Left lobe of liver (tissue), 2 donors: ENCODE data around the gene POLD2. TPM values are rescaled to one million over a fixed set of nuclear protein-coding genes. Genes with fewer than 3 reads are reported as not detected.
A peak's percentile ranks its signal among the peaks of the same experiment; 100 is the strongest.
"Not testable (repeated sequence)": the region's sequence is repeated elsewhere in the genome, so short reads cannot be mapped to it uniquely, and the experiment has no call there.

Experiments used
- ATAC-seq: fragments of 200-7000 bp; cut with Tn5 transposase; one replicate; pipeline ENCODE4 v1.9.1; 2020; ENCODE audit warnings: mild to moderate bottlenecking, moderate library complexity
- DNase-seq: peaks from one replicate; pipeline ENCODE4 v3.0.0-alpha.2; 2020; ENCODE audit warnings: low spot score
- total RNA-seq: library from RNA; stranded (reverse); gene quantifications from one replicate; pipeline ENCODE4 v1.2.1, GENCODE V29; 2021
- donor health status: DM: no; HTN: no; CAD: no; lungs with moderate emphysema.
- donor health status: DM: no; HTN: yes; CAD: no.

Gene POLD2
- total RNA-seq, 1 donor from 2014 or later: 78.3 TPM

DNA sequence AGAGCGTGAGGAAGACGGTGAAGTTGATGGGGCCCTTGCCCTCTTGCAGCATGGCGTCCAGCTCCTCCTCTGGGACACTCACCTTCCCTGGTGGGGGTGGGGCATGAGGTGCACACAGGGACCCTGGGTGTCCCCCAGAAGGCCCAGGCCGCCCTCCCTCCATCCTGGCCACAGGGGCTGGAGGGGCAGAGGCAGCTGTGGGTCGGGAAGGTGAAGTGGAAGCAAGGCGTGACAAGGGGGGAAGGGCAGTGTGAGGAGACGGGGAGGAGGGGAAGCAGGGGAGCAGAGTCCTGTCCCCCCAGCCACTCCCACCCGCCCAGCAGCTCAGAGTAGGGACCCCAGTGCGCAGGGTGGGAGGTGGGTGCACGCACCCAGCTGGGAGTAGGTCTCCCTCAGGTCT, 17.0 kb upstream of the POLD2 start:
- ATAC-seq (no peak), DNase-seq (no peak)

DNA sequence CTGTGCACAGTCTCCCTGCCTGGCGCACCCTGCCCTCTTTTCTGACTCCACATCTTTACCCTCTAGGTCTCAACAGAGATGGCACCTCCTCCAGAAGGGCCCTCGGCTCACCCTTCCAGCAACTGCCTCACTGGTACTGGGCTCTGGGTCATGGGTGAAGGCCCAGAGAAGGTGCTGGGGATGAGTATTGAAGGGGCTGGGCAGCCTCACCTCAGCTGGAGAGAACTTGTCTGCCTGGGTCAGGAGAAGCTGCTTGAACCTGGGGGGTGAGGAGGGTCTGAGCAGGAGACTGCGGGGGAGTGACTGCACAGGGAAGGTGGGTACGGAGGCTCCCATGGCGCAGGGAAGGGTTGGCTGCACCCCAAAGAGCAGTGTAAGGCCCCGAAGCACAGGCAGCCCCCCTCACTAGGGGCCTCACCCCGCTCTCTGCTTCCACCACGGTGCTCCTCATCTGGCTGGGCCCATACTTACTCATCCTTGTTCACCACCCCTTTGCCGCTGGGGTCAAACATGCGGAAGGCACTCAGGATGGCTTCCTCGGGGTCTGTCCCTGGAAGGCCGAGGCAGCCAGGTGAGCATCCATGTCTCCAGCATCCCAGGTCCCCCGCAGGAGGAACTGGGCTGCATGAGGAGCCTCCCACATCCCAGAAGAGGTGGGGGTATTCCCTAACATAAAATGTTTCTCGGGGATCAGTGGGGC, 16.1 kb upstream of the POLD2 start:
- DNase-seq (no peak), ATAC-seq (no peak)

DNA sequence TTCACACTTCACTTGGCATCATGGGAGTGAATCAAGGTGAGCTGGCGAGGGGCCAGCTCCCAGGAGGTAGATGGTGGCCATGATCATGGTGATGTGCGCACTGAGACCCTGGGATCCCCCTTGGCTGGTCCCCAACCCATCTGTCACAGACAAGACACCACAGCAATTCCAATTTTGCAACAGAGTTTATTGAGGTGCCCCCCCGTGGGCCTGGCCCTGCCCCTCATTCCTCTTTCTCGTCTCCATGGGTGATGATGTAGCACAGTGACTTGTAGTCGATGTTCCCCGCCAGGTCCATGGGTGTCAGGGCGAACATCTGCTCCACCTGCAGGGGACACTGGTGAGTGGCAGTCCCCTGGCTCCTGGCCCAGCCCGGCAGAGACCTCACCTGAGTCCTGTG, 15.3 kb upstream of the POLD2 start:
- ATAC-seq: peak; percentile 83
- DNase-seq: no peak

DNA sequence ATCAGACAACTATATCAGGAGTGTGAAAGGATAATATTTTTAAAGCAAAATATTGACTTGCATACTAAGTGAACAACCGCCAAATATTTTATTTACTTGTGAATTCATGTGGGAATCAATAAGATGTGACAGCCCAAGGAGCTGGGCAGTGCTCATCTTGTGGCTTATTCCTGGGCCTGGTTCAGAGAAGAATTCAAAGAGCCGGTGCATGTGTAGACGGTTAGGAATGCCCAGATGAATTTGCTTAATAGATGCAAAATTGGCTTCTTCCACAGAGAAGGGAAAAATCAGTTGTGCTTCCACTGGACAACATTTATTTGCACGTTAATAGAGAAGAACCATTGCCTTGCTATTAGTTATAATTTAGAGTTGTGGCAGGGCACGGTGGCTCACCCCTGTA, 13.4 kb upstream of the POLD2 start:
- ATAC-seq: no peak
- no peak for DNase-seq

DNA sequence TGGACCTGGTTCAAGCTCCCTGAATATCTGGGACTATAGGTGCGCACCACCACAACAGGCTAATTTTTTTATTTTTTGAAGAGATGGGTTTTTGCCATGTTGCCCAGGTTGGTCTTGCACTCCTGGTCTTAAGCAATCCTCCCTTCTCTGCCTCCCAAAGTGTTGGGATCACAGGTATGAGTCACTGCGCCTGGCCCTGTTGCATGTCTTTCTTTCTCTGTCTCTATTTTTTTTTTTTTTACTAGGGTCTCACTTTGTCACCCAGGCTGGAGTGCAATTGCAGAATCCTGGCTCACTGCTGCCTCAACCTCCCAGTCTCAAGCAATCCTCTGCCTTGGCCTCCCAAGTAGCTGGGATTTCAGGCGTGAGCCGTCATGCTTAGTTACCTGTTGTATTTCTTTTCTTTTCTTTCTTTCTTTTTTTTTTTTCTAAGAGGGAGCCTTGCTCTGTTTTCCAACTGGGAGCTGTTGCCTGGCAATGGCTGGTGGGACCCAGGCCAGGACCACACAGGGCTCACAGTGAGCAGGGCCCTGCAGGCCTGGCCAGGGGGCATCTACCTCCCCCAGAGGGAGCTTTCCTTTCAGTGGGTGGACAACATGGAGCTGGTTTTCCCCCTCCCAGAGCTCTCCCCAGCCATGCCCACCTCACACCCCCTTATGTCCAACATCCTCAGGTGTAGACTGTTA, 11.7 kb upstream of the POLD2 start:
- DNase-seq: no peak
- ATAC-seq: no peak

DNA sequence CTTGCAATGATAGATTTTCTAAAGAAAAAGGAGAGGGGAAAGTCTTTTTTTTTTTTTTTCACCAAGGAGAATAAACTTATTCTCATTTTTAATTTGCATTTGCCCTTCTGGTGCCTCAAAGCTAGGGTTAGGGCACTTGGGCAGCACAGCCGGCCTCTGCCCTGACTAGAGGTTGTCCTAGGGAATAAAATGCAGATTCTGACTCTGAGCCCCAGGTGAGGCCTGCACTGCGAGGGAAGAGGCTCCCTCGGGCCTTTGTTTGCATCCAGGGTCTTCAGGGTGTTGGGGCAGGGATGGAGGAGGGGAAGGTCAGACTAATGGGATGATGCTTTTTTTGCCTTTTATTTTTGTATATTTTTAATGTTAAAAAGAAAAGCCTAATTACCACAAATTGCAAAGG, 9.9 kb upstream of the POLD2 start:
- DNase-seq (no peak), ATAC-seq (no peak)

DNA sequence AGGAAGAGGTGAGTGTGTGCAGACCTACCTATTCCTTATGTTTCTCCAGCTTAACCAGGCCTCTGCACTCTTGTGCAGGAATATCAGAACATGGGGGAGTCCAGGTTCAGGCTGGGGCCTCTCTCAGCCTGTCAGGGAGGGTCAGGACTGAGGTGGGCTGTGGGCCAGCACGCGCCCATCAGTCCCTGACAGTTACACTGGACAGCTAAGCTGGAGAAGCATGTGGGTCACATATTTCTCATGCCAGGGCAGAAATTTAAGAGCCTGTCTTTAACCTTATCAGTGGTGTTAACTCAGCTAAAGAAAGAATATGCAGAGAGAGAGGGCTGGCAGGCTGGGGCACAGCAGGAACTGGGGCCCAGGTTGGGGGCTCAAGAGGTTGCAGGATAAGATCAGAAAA, 8.7 kb upstream of the POLD2 start:
- DNase-seq (no peak), ATAC-seq (no peak)

DNA sequence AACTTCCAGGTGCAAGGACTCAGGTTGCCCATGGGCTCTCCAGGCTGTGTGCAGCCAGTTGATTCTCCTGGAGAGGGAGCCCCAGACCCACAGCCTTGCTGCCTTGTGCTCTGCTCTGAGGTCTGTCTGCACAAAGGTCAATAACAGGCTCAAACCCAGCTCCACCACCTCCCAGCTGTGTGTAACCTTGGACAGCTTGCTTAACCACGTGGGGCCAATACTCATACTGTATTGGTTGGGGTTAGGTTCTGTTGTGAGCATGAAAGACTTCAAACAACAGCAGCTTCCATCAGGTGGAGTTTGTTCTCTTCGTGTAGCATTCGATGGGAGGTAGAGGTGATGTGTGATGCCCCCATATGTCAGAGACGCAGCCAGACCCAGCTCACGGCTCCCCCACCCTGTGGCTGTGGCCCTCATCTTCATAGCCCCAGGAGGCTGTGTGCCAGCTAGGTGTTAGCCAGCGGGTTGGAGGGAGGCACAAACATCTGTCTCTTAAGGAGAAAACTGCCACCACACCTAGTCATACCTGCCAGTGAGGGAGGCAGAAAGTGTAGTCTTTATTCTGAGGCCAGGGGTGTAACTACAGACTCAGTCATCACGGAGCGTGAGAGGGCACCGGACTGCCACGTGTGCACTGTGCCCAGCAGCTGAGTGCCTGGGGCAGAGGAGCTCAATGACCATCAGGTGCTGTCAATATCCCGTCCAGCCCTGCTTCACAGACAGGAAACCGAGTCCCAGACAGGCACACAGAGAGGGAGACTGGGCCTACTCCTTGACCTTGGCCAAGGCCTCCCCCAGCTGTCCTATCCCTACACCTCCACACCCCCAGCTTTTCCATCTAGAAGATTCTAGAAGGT, 8.1 kb upstream of the POLD2 start:
- ATAC-seq: peak; percentile 98
- DNase-seq: peak; percentile 89

DNA sequence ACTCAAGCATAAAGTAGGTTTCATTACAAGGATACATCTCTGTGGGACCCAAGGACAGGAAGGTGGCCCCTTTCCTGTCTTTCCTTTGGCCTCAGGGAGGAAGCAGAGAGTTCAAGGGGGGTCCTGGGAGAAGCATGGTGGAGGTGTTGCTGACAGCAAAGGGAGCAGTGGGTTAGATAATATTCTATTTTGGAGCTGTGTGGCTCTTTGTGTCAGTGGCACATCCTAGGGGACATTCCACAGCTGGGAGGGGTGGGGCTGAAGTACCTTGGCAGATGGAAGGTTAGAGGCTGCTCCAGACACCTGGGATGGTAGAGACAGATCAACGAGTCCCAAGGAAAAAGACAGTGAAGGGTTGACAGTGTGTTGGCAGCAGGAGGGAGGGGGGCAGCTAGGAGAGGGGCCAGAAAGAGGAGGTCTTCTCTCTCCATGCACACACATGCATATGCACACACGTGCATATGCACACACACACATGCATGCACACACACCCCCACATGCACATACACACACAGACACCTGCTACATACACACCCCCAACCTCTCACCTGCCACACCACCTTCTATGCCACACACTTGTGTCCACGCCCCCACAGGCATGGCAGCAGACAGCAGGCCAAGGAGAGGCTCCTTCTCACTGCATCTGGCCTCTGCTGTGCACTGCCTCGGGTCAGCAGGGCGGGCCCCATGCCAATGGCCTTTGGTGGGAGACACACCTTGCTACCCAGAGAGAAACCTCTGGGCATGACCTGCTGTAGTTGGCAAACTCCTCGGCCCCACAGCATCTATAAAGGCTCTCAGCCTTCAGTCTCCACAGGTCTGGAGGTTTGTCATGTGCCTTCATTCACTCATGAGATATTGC, 5.6 kb upstream of the POLD2 start:
- ATAC-seq (no peak), DNase-seq (no peak)

DNA sequence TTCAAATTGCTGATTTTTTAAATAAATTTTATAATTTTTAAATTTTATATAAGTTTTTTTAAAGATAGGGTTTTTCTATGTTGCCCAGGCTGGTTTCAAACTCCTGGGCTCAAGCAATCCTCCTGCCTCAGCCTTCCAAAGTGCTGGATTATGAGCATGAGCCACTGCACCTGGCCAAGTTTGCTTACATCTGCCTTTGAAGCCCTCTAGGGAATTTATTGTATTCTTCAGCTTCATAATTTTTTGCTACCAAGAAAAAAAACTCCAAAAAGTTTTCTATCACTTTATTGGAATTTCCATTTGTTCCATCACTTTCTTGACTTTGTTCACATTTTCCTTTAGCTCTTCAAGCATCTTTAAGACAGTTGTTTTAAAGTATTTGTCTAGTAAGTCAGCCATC, 3.8 kb upstream of the POLD2 start:
- DNase-seq (no peak), ATAC-seq (no peak)

DNA sequence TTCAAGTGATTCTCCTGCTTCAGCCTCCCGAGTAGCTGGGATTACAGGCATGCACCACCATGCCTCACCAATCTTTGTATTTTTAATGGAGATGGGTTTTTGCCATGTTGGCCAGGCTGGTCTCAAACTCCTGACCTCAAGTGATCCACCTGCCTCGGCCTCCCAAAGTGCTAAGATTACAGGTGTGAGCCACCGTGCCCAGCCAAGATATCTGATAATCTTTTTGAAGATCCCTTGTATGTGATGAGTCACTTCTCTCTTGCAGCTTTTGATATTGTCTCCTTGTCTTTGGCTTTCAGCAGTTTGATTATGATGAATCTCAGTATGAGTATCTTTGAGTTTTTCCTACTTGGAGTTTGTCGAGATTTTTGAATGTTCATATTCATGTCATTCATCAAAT, 3.2 kb upstream of the POLD2 start:
- DNase-seq, ATAC-seq: not testable (repeated sequence)

DNA sequence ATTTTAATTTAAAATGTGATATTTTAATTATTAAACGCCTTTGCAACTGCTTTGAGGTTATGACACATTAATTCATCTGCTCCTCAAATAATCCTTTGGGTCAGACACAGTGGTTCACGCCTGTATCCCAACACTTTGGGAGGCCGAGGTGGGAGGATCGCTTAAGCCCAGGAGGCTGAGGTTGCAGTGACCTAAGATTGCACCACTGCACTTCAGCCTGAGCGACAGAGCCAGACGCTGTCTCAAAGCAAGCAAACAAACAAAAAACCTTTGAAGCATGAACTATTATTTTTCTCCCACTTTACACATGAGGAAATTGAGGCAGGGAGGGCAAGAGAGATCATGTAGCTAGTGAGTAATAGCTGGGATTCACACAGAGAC, 1.5 kb upstream of the POLD2 start:
- no peak for ATAC-seq
- DNase-seq: no peak

DNA sequence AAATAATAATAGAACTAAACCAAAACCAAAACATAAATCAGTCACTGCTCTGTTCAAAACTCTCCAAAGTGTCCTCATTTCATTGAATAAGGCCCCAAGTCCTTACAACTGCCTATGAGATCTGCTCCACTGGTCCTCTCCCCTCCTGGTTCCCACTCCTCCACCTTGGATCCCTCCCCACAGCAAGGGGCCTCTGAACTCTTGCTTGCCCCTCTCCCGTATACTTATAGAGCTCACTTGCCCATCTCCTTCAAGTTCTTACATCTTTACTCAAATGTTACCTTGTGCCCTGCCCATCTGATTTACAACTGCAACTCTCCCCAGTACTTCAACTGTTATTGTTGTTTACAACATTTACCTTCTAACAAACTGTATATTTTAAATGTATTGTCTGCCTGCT, 819 bp downstream of the POLD2 start:
- DNase-seq (no peak), ATAC-seq (no peak)

DNA sequence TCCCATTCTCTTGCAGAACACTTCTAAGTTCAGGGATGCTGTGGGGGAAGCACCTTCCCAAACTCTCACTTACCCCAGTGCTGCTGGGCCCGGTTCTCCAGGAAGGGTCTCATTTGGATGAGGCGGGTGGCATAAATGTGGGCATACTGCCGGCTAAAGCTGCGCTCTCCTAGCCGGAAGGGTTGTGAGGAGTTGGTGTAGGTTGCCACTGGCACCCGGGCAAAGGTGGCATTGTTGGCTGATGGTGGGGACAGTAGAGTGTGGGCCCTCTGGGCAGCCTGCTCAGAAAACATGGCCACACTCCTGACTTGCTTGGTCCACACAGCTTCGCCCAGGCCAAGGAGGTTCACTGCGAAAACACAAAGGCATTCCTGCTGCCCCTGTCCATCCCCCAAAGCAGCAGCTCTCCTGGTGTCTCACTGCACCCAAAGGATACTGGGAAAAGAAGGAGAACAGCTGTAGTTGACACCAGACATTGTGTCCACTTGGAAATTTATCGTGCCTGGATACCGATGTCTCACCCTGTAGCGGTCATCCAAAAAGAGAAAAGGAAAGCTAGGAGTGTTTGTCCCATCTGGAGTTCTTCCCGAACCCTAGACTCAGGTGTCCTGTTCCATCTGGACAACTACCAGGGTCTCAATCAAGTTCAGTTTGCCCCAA, 1.5 kb downstream of the POLD2 start:
- ATAC-seq: no peak
- DNase-seq: no peak

DNA sequence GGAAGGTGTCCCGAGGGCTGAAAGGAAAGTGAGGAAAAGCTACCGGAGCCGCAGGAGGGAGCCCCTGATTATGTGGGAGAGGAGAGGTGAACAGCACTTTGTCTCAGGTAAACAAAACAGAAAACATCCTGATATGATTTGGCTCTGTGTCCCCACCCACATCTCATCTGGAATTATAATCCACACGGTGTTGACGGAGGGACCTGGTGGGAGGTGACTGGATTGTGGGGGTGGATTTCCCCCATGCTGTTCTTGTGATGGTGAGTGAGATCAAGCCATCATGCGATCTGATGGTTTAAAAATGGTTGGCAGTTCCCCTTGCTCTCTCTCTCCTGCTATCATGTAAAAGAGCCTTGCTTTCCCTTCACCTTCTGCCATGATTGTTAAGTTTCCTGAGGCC, 3.0 kb downstream of the POLD2 start:
- no peak for ATAC-seq
- DNase-seq: no peak

DNA sequence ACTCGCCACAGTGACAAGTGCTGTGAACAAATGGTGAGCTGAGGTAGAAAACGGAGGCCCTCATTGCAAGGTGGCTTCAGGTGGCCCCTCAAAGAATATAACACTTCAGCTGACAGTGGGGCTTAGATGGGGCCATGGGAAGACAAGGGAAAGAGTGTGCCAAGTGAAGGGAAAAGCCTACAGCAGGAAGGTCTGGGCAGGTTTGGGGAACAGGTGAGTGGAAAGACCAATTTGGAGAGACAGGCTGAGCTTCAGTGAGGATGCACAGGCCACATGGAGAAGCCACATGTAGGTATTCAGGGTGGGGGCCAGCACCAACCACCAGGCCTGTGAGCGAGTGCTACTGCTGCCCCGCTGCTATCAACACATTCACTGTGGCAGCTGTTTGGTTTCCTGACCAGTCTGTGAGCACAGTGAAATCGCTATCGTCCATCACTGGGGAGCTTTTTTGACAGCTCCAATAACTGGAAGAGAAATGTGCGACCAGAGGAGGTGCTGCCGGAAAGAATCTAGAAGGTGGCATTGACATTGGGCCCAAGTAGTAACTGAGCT, 3.4 kb downstream of the POLD2 start:
- no peak for DNase-seq
- no peak for ATAC-seq

DNA sequence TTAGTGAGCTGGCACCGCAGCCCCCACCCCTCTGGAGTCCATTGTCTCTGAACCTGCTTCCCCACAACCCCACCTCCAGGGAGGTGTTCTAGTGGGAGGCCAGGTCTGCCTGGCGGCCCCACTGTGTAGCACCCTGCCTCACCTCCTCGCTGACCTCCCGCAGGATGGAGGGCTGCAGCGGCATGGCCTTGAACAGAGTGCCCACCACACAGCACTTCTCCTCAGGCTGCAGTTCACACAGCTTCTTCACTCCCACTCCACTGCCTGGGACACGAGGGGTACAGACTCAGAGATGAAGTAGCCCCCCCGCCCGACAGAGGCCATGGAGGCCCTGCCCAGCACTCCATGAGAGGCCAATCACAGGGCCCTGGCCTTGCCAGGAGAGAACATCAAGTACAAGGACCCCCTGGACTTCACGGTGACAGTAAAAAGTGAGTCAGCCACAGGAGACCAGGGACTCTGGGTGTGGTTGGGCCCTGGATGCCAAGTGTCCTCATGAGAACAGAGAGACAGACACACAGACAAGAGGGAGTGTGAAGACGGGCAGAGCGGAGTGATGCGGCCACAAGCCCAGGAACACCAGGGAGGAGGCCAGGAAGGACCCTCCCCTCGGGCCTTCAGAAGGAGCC, 5.4 kb downstream of the POLD2 start:
- ATAC-seq: no peak
- no peak for DNase-seq

DNA sequence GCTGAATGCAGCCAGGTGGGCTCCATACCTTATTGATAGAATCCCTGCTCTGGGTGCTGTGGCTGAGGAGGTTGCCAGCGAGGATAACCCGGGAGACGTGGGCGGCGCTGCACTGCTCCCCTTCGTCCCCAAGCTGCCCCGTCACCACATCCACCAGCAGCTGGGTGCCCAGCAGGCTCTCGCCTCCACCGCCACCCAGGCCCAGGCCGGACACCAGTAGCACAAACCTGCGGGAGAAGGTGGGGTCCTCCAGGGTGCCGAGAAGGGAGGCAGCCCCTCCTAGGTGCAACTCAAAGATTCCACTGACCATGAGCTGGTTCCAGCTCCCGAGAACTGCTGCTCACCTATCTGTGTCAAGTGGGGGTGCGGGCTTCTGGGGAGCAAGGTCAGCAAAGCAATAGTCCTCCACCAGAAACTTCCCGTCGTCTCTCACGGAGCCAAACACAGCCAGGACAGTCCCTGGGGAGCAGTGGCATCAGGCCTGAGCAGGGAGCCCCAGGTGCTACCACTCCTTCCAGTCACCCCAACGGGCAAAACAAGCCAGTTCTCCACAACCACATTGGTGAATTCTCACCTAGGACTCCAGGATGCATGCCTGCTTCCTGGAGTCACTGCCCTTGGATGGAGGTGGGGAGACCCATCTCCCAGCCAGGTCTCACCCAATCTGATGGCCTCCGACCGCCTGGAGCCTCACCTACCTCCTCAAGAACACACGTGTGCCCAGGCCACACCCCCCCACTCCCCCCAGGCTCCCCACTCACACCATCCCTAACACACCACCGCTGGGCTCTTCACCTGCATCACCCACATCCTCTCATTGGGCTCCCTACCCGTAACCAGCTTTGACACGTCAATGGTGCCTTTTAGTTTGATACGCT, 6.3 kb downstream of the POLD2 start:
- no peak for ATAC-seq
- no peak for DNase-seq
